GM13977 (cell line): ENCODE measurements around the gene RUVBL2.

Experiments
- DNase-seq: peaks from one replicate; pipeline ENCODE4 v3.0.0; 2012; ENCODE audit warnings: low spot score
- in situ Hi-C: fragments of 300-500 bp; cut with MboI; formaldehyde crosslinking; loops from one replicate; pipeline ENCODE4 v1.12.0; 2022; ENCODE audit warnings: low sequenced_read_pairs, low pct_unique_long_range_greater_than_20kb, mixed read lengths, inconsistent platforms; ENCODE audit not compliant: unreplicated experiment
- TF ChIP-seq, protein P1 (sequence below): IDR thresholded peaks from 2 replicates; pipeline ENCODE4 v1.5.1; 2012; ENCODE audit warnings: mild to moderate bottlenecking, control low read depth; ENCODE audit not compliant: insufficient read depth; ENCODE audit errors: extremely low read depth, missing control alignments

Gene RUVBL2

DNA sequence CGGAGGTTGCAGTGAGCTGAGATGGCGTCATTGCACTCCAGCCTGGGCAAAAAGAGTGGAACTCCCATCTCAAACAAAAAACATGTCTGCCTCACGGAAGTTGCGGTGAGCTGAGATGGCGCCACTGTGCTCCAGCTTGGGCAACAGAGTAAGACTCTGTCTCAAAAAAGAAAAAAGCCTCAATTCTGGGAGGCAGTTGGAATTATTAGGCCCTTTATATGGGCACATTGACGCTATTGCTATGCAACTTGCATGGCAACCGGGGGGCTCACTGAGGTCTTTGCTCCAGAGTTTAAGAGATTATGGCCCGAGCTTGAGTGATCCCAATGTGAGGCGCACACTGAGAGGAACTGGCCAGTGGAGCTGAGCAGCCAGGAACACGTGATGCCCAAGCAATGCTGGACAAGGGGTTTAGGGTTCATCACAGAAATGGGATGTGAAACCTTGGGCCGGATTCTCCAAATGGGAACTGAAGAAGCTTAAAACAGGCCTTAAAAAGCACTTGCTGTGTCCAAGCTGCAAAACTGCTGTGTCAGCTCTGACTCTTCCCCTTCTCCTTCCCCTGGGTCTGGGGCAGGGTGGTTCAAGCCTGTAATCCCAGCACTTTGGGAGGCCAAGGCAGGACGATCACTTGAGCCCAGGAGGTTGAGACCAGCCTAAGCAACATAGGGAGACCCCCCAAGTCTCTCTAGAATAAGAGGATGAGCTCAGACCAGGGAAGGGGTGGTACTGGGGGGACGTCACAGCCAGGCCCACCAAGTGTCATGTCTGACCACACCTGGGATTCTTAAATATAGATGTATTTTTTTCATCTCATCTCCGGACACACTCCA is 26.1 kb upstream of the RUVBL2 start:
- in situ Hi-C loops, result loop anchor here (25.0 kb wide), 2 partner anchors 105 to 330 kb away; partner anchors contain the start of genes CA11, DBP, PLEKHA4 and PPP1R15A
- no peak for DNase-seq
- TF ChIP-seq, protein P1, sequence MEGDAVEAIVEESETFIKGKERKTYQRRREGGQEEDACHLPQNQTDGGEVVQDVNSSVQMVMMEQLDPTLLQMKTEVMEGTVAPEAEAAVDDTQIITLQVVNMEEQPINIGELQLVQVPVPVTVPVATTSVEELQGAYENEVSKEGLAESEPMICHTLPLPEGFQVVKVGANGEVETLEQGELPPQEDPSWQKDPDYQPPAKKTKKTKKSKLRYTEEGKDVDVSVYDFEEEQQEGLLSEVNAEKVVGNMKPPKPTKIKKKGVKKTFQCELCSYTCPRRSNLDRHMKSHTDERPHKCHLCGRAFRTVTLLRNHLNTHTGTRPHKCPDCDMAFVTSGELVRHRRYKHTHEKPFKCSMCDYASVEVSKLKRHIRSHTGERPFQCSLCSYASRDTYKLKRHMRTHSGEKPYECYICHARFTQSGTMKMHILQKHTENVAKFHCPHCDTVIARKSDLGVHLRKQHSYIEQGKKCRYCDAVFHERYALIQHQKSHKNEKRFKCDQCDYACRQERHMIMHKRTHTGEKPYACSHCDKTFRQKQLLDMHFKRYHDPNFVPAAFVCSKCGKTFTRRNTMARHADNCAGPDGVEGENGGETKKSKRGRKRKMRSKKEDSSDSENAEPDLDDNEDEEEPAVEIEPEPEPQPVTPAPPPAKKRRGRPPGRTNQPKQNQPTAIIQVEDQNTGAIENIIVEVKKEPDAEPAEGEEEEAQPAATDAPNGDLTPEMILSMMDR, result no peak

DNA sequence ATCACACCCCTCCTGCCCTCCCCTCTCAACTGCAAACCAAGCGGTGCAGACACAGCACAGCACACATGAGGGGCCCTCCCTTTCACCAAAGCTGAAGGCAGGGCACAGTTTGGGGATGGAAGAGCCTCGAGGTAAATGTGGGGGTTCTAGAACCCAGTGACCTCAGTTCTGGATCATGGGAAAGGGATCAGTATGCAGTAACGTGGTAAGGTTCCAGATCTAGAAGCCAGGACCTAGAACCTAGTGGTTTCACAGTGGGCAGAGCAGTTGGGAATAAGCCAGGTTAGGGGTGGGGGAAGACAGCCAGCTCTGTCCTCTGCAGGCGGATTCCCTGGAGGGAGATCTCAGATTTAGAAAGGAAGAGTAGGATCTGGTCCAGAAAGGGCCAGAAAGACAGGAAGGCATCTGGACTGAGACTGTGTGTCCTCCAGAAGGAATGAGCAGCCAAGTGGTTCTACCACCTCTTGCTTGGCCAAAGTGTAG is 25.5 kb upstream of the RUVBL2 start:
- in situ Hi-C loops, result loop anchor here (25.0 kb wide), 2 partner anchors 106 to 331 kb away; partner anchors contain the start of genes CA11, DBP, PLEKHA4 and PPP1R15A
- TF ChIP-seq, protein P1, result no peak
- no peak for DNase-seq

DNA sequence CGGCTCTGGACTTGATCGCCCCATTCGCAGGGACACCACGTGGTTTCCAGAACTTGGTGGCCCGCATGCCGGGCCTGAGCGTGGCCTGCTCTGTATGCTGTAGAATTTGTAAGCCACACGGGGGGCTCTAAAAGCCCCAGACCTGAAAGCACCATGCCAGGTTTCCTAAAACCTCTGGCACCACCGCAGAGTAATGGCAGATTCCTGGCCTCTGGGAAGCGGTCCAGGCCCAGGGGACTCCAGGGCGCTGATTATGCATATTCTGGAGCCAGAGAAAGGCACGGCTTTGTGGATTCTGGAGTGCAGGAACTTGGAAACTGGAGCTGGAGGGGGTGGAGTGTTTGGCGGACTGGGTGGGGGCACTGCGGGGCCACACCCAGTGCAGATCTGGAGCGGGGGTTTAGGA is 24.9 kb upstream of the RUVBL2 start:
- in situ Hi-C loops, result loop anchor here (25.0 kb wide), 2 partner anchors 107 to 332 kb away; partner anchors contain the start of genes CA11, DBP, PLEKHA4 and PPP1R15A
- TF ChIP-seq, protein P1, result no peak
- no peak for DNase-seq

DNA sequence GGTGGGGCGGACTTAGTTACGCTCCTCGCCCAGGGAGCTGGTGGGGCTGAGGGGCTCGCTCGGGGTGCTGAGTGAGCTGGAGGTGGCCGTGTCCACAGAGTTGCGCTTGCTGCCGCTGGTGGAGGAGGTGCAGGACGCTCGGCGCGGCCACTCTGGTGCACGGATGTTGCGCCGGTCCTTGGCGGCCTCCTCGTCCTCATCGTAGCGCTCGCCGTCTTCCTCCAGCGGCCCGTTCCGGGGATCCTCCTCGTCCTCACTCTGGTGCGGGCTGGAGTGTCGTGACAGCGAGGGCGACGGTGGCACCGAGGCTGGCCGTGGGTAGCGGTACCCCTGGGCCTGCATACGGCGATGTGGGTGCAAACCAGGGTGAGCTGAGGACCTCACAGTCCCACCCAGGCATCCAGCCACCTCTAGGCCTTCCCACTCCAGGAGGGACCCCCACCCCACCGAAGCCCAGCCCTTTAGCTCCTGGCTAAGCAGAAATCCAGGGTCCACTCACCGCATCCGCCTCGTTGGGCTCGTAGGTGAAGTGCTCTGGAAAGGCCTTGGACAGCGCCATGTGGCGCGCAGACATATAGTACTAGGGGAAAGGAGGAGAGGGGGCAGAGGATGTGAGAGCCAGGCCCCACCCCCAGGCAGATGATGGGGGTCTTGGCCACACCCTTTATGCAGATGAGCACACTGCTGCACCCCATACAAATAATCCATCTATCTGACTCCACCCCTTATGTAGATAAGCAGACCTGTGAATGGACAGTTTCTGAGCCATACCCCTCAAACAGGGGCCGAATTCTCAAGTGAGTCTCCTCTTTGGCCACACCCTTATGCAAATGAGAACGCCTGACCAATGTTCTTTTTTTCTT is 24.2 kb upstream of the RUVBL2 start:
- in situ Hi-C loops, result loop anchor here (25.0 kb wide), 2 partner anchors 107 to 332 kb away; partner anchors contain the start of genes CA11, DBP, PLEKHA4 and PPP1R15A
- TF ChIP-seq, protein P1, result no peak
- DNase-seq, result no peak

DNA sequence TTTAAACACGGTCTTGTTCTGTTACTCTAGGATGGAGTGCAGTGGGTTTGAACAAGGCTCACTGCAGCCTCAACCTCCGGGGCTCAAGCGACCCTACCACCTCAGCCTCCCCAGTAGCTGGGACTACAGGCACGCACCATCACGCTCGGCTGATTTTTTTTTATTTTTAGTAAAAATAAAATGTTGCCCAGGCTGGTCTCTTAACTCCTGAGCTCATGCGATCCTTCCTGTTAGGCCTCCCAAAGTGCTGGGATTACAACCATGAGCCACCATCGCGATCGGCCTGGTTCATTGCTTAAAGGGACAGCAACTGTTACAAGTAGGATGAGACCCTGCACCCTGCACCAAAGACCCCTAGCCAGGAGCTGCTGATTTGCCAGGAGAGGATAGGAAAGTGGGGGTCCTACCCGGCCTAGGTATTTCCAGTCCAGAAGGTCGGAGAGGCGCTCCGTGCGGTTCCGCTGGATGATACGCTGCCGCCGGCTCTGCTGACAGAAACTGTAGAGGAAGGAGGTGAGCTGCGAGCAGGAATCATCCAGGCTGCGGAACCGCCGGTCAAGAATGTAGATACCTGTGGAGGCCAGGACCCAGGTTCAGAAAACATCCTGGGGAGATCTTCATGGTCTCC is 23.4 kb upstream of the RUVBL2 start:
- in situ Hi-C loops, result loop anchor here (25.0 kb wide), 2 partner anchors 108 to 333 kb away; partner anchors contain the start of genes CA11, DBP, PLEKHA4 and PPP1R15A
- DNase-seq, result no peak
- TF ChIP-seq, protein P1, result no peak
